Stimulated activated naive CD8-positive, alpha-beta T cell treated with anti-CD3 and anti-CD28 coated beads, Interleukin-15, amount 100 ng/mL, for 72 hours (primary cell): Measurements from ENCODE around the gene CCDC85C.

Experiments
- ATAC-seq: fragments of 150-1000 bp; cut with Tn5 transposase; 2 replicates; pipeline ENCODE4 v1.10.0; 2021; ENCODE audit warnings: mild to moderate bottlenecking, moderate library complexity
- DNase-seq, 2 donors: peaks; one replicate each; pipeline ENCODE4 v3.0.0; 2021 to 2022
- H3K27ac Mint-ChIP-seq, 2 donors: one replicate each; pipeline ENCODE4 v1.8.0; 2022; ENCODE audit warnings: mild to moderate bottlenecking in 2 of 2, mixed read lengths in 2 of 2, moderate library complexity in 2 of 2
- H3K27me3 Mint-ChIP-seq: one replicate; pipeline ENCODE4 v1.8.0; 2022; ENCODE audit warnings: mixed read lengths
- H3K4me1 Mint-ChIP-seq: one replicate; pipeline ENCODE4 v1.8.0; 2022; ENCODE audit warnings: mild to moderate bottlenecking, mixed read lengths
- H3K4me3 Mint-ChIP-seq, 2 donors: one replicate each; pipeline ENCODE4 v1.8.0; 2022; ENCODE audit warnings: mild to moderate bottlenecking in 2 of 2, mixed read lengths in 2 of 2, moderate library complexity in 1 of 2
- H3K9me3 Mint-ChIP-seq, 2 donors: one replicate each; pipeline ENCODE4 v1.8.0; 2022; ENCODE audit warnings: mixed read lengths in 2 of 2

Gene CCDC85C

DNA sequence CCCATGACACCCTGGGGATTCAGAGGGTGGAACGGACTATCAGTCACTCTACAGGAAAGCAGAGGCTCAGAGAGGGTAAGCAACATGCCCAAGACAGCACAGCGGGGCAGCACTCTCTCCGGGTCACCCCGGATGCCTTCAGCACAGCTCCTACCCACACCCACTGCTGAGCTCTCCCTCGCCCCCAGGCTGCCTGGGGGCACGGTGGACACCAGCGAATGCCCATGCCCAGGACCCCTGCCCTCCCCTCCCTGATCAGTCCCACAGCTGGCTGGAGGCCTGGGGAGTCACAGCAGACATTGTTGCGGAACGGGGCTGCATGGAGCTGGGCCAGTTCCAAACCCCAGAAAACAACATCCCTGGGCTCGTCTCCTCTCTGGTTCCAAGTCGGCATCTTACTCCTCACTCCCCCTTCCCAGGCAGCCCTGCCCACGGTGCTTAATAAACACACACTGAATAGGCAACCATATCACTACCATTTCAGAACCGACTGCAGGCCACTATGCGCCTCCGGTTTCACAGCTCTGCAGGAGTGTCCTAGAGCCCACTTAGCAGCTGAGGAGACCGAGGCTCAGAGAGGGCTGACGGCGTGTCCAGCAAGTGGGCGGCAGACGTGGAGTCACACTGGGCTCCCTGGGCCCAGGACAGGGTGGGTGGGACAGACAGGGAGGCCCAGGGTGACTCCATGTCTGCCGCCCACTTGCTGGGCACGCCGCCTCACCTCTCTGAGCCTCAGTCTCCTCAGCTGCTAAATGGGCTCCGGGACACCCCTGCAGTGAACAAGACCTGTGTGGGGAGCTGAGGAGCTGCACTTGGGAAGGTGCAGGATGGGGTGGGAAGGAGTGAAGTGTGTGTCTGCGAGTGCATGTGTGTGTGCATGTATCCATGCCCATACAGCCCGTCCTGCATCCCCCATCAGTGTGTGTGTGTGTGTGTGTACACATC is 27.0 kb downstream of the CCDC85C start:
- ATAC-seq (no peak), DNase-seq (no peak)
- Mint-ChIP-seq H3K4me3 (no peak overlapping the region), H3K27ac (peak overlapping the region in 1 of 2 donors; percentile 49), H3K9me3 (no peaks in the 10 kb centered on the region), H3K4me1 (peaks cover 19% of the 10 kb centered on the region), H3K27me3 (no peaks in the 10 kb centered on the region)

DNA sequence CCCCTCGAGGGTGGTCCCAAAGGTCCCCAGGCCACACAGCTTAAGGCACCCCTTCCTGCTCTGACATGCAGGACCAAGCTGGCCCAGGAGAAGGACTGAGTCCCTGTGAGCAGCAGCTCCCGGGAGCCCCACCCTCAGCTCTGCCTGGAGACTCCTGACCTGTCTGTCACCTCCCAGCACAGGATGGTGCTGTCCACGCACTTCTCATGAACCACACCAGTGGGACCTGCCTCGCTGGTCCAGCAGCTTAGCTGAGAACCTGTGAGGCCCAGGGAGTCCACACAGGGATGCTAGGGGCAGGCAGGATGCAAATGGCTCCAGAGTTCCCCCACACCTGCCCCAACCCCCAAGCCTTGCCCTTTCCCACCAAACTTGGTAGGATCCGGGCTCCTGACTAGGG is 27.7 kb downstream of the CCDC85C start:
- ATAC-seq: no peak
- no peaks in the 10 kb centered on the region for H3K9me3 Mint-ChIP-seq
- no peak overlapping the region for H3K4me3 Mint-ChIP-seq
- no peaks in the 10 kb centered on the region for H3K27me3 Mint-ChIP-seq
- peaks cover 19% of the 10 kb centered on the region for H3K4me1 Mint-ChIP-seq
- DNase-seq: no peak
- no peak overlapping the region for H3K27ac Mint-ChIP-seq

DNA sequence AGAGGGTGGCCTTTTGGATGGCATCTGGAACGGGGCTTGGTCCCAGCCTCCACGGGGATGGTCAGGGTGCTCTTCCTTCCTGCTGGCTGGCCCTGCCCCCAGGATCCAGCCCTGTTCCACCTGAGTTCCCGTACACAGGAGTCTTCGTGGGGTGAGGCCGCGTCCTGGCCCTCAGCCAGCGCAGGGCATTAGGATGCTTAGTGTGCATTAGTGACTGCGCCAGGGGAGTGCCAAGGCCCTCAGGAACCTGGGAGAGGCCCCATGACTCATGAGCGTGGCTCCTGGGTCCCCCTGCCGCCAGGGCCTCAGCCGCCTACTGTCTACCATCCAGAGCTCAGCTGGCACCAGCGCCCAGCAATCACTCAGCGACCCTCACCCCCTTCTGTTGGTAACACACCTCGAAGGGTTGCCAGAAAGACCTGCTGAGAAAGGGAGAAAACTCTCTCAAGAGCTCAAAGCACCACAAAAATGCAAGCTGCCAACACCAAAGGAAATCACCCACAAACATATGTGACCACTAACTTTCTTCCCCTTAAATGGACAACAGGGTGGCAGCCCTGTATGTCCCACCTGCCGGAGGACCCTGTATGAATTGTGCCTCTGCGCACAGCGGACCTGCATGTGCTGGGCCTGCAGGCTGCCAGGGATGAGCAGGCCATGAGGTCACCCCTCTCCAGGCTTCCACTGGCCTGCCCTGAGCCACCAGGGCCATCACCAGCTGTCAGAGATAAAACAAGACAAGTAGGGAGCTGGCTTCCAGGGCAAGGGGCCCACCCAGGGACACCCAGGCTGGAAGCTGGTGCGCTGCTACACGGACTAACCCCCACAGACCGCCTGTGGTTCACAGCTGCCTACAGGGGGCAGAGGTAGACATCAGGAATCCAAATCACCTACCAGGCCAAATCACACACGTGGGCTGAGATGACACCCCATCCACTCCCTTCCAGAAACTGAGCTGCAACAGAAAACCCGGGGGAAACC is 28.7 kb downstream of the CCDC85C start:
- DNase-seq (no peak), ATAC-seq (peak; percentile 41)
- H3K27me3 Mint-ChIP-seq: no peaks in the 10 kb centered on the region
- H3K27ac Mint-ChIP-seq: peak overlapping the region in 1 of 2 donors; percentile 72
- H3K9me3 Mint-ChIP-seq: no peaks in the 10 kb centered on the region
- peaks cover 19% of the 10 kb centered on the region for H3K4me1 Mint-ChIP-seq
- no peak overlapping the region for H3K4me3 Mint-ChIP-seq

DNA sequence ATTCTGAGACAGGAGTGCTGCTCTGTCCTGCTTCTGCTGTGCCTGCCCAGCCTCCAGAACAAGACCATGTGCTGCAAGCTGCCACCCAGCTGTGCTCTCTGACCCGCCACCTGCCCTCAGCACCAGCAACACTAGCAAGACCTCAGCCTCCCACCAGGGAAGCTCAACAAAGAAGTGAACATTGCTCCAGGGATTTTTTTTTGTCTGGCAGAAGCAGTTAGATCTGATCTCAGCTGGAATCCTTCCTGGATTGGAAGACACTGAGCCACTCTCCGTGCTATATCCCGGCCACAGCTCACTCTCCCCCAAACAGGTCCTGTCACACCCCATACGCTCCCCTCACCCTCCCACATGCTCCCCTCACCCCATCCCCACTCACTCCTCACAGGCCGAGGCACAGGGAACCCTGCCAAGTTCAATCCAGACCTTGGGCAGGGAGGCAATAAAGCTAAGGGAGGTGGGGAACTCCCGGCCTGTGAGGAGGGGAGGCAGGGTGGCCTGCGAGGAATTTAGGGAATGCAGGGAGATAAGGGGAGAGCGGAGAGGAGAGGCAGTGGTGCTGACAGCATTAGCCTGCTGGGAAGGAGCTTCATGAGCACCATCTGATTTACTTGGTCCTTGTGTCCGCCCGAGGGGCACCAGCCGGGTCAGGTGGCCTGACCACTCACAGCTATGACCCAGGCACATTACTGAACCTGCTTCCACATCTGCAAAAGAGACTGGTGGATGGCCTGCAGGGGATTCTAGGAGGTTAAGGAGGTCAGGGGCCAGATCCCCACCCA is 29.7 kb downstream of the CCDC85C start:
- Mint-ChIP-seq H3K9me3 (no peaks in the 10 kb centered on the region), H3K27ac (peak overlapping the region in 1 of 2 donors; percentile 93), H3K27me3 (no peaks in the 10 kb centered on the region), H3K4me3 (no peak overlapping the region), H3K4me1 (peaks cover 27% of the 10 kb centered on the region)
- no peak for DNase-seq
- no peak for ATAC-seq

DNA sequence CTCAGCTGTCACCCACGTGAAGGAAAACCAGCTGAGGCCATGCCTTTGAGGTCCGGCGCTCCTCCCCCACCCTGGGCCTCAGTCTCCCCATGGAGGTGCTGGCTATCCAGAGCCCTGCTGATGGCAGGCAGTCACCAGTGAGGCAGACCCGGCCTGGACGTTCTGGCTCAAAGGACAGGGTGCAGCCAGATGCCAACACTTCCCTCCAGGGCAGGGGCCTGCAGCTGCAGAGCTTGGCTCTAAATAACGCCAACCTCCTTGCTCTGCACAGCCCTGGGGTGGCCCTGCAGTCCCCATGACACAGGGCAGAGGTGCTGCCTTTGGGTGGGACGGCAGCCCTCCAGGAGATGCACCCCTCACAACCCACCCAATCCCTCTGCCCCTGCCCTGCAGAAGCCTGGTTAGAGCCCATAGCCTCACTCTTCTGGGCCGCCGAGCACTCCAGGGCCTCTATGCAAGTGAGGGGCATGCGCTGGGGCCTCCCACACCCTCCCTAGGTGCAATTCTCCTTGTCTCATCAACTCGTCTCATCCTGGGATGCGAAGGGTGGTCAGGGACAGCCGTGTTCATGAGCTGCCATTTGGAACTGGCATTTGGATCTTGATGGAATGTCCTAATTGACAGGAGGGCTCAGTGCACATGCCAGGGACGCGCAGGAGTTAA is 30.4 kb downstream of the CCDC85C start:
- Mint-ChIP-seq H3K4me3 (no peak overlapping the region), H3K27me3 (no peaks in the 10 kb centered on the region), H3K9me3 (no peaks in the 10 kb centered on the region), H3K4me1 (peaks cover 33% of the 10 kb centered on the region), H3K27ac (peak overlapping the region in 1 of 2 donors; percentile 93)
- DNase-seq (no peak), ATAC-seq (no peak)

DNA sequence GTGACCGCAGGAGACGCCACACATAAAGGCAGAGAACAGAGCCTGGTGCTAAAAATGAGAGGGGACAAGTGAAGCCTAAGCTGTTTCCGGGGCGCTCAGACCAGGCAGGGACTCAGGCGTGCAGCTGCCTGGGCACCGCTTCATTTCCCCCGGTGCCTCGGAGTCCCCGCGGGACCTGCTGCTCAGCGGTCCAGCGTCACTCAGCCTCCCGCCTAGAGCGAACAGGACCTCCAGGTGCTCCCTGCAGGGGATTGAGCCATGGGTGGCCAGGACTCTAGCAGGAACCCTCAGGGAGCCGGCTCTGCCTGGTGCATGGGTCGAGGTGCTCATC is 31.0 kb downstream of the CCDC85C start:
- ATAC-seq (no peak), DNase-seq (no peak)
- Mint-ChIP-seq H3K27ac (no peak overlapping the region), H3K4me1 (peaks cover 33% of the 10 kb centered on the region), H3K27me3 (no peaks in the 10 kb centered on the region), H3K9me3 (no peaks in the 10 kb centered on the region), H3K4me3 (no peak overlapping the region)

DNA sequence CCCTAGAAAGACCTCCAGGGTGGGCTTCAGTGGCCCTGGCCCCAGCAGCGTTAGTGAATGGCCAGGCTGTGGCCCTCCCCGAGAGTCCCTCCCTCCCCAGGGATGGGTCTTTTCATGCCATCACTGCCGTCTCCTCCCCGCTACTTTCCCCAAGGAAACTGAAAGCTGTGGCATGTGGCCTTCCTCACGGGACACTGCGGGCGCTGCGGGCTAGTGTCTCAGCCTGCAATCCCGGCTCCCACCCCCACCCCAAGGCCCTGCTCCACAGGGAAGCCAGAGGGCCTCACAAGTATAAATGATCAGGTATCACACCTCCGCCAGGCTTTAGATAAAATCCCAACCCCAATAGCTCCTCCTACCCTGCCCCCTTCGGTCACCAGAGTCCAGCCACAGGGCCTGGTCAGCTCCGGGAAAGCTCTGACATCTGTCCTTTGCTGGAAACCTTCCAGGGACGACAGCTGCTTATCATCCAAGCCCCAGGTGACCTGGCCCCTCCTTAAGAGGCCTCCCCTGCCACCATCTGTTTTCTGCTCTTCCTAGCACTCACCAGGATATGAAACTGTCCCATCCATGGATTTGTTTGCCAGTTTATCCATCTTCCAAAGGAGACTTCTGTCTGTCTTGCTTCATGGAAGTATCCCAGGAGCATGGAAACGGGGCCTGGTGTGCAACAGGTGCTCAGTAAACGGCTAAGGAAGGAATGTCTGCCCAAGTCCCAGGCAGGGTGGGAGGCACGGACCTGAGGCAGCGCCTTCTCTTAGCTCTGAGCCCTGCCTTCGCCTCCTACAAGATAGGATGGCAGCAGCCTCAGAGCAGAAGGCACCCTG is 31.6 kb downstream of the CCDC85C start:
- H3K4me1 Mint-ChIP-seq: peaks cover 33% of the 10 kb centered on the region
- no peak overlapping the region for H3K4me3 Mint-ChIP-seq
- peak overlapping the region in 1 of 2 donors; percentile 89 for H3K27ac Mint-ChIP-seq
- H3K27me3 Mint-ChIP-seq: no peaks in the 10 kb centered on the region
- H3K9me3 Mint-ChIP-seq: no peaks in the 10 kb centered on the region
- ATAC-seq: no peak
- DNase-seq: no peak

DNA sequence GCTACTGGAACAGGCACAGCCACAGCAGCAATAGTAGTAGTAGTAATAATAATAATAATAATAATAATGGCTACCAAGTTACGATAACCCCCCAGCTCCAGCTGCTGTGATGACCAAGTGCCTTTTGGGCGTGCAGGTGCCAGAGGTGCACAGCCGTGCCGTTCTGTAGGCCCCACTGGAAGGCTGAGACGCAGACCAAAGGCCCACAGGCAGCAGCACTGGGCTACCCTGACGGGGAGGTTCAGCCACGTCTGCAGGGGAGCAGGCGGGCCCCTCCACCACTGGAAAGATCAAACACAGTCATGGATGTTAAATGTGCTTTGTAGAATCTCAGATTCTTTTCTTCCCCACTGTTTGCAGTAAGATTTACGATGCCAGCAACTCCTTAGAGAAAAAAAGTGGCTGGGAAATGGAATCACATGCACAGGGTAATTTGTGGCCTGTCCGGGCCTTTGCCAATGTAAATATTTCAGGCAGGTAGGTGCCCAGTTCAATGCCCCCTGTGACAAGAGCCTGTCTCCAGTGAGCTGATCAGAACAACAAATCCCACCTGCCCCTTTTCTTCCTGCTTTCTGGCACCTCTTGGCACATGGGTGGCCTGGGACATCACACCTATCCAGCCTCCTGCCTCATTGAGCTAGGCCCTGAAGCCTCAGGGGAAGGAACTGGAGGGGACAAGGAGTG is 32.6 kb downstream of the CCDC85C start:
- no peaks in the 10 kb centered on the region for H3K9me3 Mint-ChIP-seq
- no peak for ATAC-seq
- no peak for DNase-seq
- peaks cover 33% of the 10 kb centered on the region for H3K4me1 Mint-ChIP-seq
- H3K27me3 Mint-ChIP-seq: no peaks in the 10 kb centered on the region
- H3K4me3 Mint-ChIP-seq: no peak overlapping the region
- H3K27ac Mint-ChIP-seq: peak overlapping the region in 1 of 2 donors; percentile 88

DNA sequence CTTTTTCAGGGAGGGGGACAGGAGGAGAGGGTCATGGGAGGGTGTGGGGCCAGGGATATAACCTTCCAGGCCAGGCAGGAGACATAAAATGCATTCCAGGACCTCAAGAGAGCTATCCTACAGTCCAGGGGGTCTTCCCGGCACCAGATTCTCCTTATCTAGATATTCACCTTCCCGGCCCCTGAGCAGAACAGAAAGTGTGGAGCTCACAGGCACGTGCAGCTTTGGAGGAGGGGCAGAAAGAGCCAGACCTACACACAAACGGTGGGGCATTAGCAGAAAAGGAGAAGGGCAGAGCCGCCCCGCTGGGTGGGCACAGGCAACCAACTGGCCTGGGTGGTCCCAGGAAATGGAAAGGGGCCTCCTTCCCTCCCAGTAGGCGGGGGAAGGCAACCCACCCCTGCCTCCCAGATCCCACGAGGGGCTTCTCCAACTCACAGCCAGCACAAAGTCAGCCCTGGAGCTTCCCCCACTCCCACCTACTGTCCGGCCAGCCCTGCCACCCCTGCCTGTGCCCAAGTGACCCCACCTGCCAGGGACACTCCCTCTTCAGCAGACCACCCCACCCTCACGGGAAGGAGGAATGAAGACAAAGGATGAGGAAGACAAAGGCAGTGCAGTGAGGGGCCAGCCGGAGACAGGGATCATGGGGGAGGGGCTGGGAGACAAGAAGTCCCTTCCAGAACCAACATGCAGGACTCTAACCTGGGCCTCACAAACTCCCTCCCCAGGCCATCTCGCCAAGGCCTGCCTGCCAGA is 33.3 kb downstream of the CCDC85C start:
- Mint-ChIP-seq H3K27ac (no peak overlapping the region), H3K27me3 (no peaks in the 10 kb centered on the region), H3K9me3 (no peaks in the 10 kb centered on the region), H3K4me3 (no peak overlapping the region), H3K4me1 (peaks cover 32% of the 10 kb centered on the region)
- ATAC-seq (no peak), DNase-seq (no peak)

DNA sequence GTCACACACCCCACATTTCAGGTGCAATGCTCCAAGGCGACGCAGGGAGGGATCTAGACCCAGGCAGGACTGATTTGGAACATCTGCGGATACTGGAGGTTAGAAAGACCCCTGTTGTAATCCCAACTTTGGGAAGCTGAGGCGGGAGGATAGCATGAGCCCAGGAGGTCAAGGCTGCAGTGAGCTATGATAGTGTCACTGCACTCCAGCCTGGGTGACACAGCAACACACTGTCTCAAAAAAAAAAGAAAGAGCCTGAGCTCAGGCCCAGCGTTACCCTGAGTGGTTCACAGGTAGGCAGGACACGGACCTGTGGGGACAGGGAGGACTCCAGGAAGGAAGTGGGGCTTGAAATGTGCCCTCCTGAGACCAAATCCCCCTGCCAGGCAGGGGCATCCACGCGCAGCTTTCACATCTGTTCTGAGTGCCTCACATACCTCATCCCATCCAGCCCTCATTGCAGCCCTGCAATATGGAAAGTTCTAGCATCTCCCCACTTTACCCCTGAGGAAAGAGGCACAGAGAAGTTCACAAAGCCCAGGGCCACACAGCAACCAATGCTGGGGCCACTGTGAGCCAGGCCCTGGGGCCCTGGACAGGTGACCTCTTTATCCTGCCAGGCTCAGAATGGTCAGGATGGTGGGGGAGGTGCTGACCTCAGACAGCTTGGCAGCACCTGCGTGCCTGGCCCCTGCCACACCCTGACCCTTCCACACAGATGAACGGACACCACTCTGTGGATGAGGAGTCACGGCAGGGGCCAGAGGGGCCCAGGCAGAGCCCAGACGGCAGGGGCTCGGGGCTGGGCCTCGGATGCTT is 34.1 kb downstream of the CCDC85C start:
- Mint-ChIP-seq H3K4me1 (peaks cover 26% of the 10 kb centered on the region), H3K9me3 (no peaks in the 10 kb centered on the region), H3K27me3 (no peaks in the 10 kb centered on the region), H3K27ac (no peak overlapping the region), H3K4me3 (no peak overlapping the region)
- no peak for ATAC-seq
- no peak for DNase-seq

DNA sequence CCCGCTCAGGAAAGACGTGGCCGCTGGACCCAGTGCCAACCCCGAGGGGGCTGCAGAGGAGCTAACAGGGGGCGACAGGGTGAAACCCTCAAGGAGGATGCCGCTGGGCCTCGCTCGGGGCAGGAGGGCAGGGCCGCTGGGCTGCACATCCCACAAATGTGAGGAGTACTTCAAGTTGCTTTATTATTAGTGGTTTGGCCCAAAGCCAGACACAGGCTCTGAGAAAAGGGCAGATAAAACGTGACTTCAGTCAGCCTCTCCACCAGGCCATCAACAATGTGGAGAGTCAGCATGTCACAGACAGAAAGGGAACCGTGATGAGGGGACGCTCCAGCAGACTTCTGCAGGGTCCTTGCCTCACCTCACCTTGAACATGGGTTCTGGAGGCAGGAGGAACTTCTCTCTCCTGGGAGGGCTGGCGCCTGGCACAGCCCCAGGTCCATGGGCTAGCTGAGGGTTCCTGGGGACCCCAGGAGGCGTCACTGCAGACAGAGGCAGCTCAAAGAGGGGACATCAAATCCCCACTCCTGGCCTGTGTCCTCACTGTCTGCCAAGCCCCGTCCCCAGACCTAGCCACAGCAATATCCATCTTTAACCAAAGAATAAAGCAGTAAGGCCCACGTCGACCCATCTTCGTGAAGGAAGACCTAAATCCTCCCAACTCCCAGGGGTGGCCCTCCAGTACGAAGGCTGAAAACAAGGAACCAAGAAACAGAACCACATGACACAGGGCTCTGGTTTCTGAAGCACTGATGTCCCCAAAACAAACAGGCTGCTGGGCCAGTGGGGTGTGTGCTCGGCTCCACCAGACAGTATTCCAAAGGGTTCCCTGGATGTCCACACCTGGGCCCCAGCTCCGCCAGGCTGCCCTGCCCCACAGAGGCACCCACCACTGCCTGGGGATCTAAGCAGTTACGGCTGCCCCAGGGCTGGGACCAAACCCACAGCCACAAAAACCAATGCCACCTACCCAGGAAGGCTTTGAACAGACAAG is 35.1 kb downstream of the CCDC85C start:
- no peaks in the 10 kb centered on the region for H3K27me3 Mint-ChIP-seq

More for the DNA sequence above, 35.1 kb downstream of the CCDC85C start:
- Mint-ChIP-seq H3K4me3 (no peak overlapping the region), H3K4me1 (peaks cover 26% of the 10 kb centered on the region), H3K27ac (no peak overlapping the region), H3K9me3 (no peaks in the 10 kb centered on the region)
- DNase-seq (no peak), ATAC-seq (no peak)
